ENCODE data around the gene SLMAP. TPM values are rescaled to one million over a fixed set of nuclear protein-coding genes. Genes with fewer than 3 reads are reported as not detected.
A peak's percentile ranks its signal among the peaks of the same experiment; 100 is the strongest.

Gene SLMAP
- total and polyA plus RNA-seq, 5 donors = 112 to 414 (median 244) TPM

- Histone ChIP-seq H3K27me3 (ENCODE audit: control insufficient read depth, insufficient read depth) (no peaks in the 10 kb centered on the region), H3K4me1 (ENCODE audit: control insufficient read depth, insufficient read depth, low read length) (no peaks in the 10 kb centered on the region), H3K4me3 (ENCODE audit: low read length) (no peak overlapping the region), H3K27ac (ENCODE audit: low read length) (no peak overlapping the region), H3K9me3 (ENCODE audit: control insufficient read depth, low read length) (no peaks in the 10 kb centered on the region)
- DNase-seq (no peak), ATAC-seq (no peak)
- intact Hi-C loops (cut with DNase I) = no loop called here
Measured at GRCh38 chr3:57919987-57920386, 163.9 kb downstream of the SLMAP start.

- ATAC-seq = no peak
- H3K4me3 ChIP-seq (ENCODE audit: low read length) = no peak overlapping the region
- H3K27ac ChIP-seq (ENCODE audit: low read length) = no peak overlapping the region
- DNase-seq = no peak
- intact Hi-C loops (cut with DNase I) = no loop called here
- no peaks in the 10 kb centered on the region for H3K27me3 ChIP-seq (ENCODE audit: control insufficient read depth, insufficient read depth)
- no peaks in the 10 kb centered on the region for H3K9me3 ChIP-seq (ENCODE audit: control insufficient read depth, low read length)
- H3K4me1 ChIP-seq (ENCODE audit: control insufficient read depth, insufficient read depth, low read length) = no peaks in the 10 kb centered on the region
Measured at GRCh38 chr3:57923101-57923500, 167.0 kb downstream of the SLMAP start.

GRCh38 chr3:57923752-57924151 lies 167.6 kb downstream of the SLMAP start:
- Histone ChIP-seq H3K27ac (ENCODE audit: low read length) (no peak overlapping the region), H3K4me3 (ENCODE audit: low read length) (no peak overlapping the region), H3K4me1 (ENCODE audit: control insufficient read depth, insufficient read depth, low read length) (no peaks in the 10 kb centered on the region), H3K27me3 (ENCODE audit: control insufficient read depth, insufficient read depth) (no peaks in the 10 kb centered on the region), H3K9me3 (ENCODE audit: control insufficient read depth, low read length) (no peaks in the 10 kb centered on the region)
- intact Hi-C loops (cut with DNase I) = no loop called here
- DNase-seq (no peak), ATAC-seq (no peak)
- WGBS = 90% methylated on average over 2 of the region's 2 CpGs

- H3K4me1 ChIP-seq (ENCODE audit: control insufficient read depth, insufficient read depth, low read length) = no peaks in the 10 kb centered on the region
- H3K27me3 ChIP-seq (ENCODE audit: control insufficient read depth, insufficient read depth) = no peaks in the 10 kb centered on the region
- no peak overlapping the region for H3K4me3 ChIP-seq (ENCODE audit: low read length)
- H3K9me3 ChIP-seq (ENCODE audit: control insufficient read depth, low read length) = no peaks in the 10 kb centered on the region
- 69% methylated on average over 5 of the region's 5 CpGs for WGBS
- intact Hi-C loops (cut with DNase I) = no loop called here
- DNase-seq = peak in 1 of 3 donors; percentile 60
- peak in 1 of 2 donors; percentile 54 for ATAC-seq
- H3K27ac ChIP-seq (ENCODE audit: low read length) = no peak overlapping the region
Measured at GRCh38 chr3:57927166-57927565, 171.1 kb downstream of the SLMAP start.

- Histone ChIP-seq H3K27me3 (ENCODE audit: control insufficient read depth, insufficient read depth) (no peaks in the 10 kb centered on the region), H3K4me1 (ENCODE audit: control insufficient read depth, insufficient read depth, low read length) (no peaks in the 10 kb centered on the region), H3K9me3 (ENCODE audit: control insufficient read depth, low read length) (no peaks in the 10 kb centered on the region), H3K27ac (ENCODE audit: low read length) (no peak overlapping the region), H3K4me3 (ENCODE audit: low read length) (no peak overlapping the region)
- ATAC-seq (no peak), DNase-seq (no peak)
- WGBS = 88% methylated on average over 3 of the region's 3 CpGs
- intact Hi-C loops (cut with DNase I) = no loop called here
Measured at GRCh38 chr3:57927916-57928315, 171.8 kb downstream of the SLMAP start.

- H3K27ac ChIP-seq (ENCODE audit: low read length) = no peak overlapping the region
- H3K4me1 ChIP-seq (ENCODE audit: control insufficient read depth, insufficient read depth, low read length) = no peaks in the 10 kb centered on the region
- DNase-seq (no peak), ATAC-seq (no peak)
- no peak overlapping the region for H3K4me3 ChIP-seq (ENCODE audit: low read length)
- H3K27me3 ChIP-seq (ENCODE audit: control insufficient read depth, insufficient read depth) = no peaks in the 10 kb centered on the region
- intact Hi-C loops (cut with DNase I) = no loop called here
- WGBS = 82% methylated on average over 2 of the region's 2 CpGs
- no peaks in the 10 kb centered on the region for H3K9me3 ChIP-seq (ENCODE audit: control insufficient read depth, low read length)
Measured at GRCh38 chr3:57928511-57928910, 172.4 kb downstream of the SLMAP start.

- intact Hi-C loops (cut with DNase I) = no loop called here
- H3K9me3 ChIP-seq (ENCODE audit: control insufficient read depth, low read length) = no peaks in the 10 kb centered on the region
- no peak for ATAC-seq
Measured at GRCh38 chr3:57929988-57930387, 173.9 kb downstream of the SLMAP start.

GRCh38 chr3:57933602-57934001 lies 177.5 kb downstream of the SLMAP start:
- ATAC-seq (no peak), DNase-seq (no peak)
- H3K9me3 ChIP-seq (ENCODE audit: control insufficient read depth, low read length) = no peaks in the 10 kb centered on the region
- H3K27me3 ChIP-seq (ENCODE audit: control insufficient read depth, insufficient read depth) = no peaks in the 10 kb centered on the region
- intact Hi-C loops (cut with DNase I) = no loop called here
- 80% methylated on average over 2 of the region's 2 CpGs for WGBS
- H3K4me1 ChIP-seq (ENCODE audit: control insufficient read depth, insufficient read depth, low read length) = no peaks in the 10 kb centered on the region
- no peak overlapping the region for H3K27ac ChIP-seq (ENCODE audit: low read length)
- H3K4me3 ChIP-seq (ENCODE audit: low read length) = no peak overlapping the region

More at GRCh38 chr3:57929988-57930387, 173.9 kb downstream of the SLMAP start:
- H3K4me1 ChIP-seq (ENCODE audit: control insufficient read depth, insufficient read depth, low read length) = no peaks in the 10 kb centered on the region
- no peaks in the 10 kb centered on the region for H3K27me3 ChIP-seq (ENCODE audit: control insufficient read depth, insufficient read depth)
- H3K27ac ChIP-seq (ENCODE audit: low read length) = no peak overlapping the region
- no peak for DNase-seq
- WGBS = 88% methylated on average over 2 of the region's 2 CpGs
- H3K4me3 ChIP-seq (ENCODE audit: low read length) = no peak overlapping the region

GRCh38 chr3:57934373-57934772 lies 178.3 kb downstream of the SLMAP start:
- DNase-seq (no peak), ATAC-seq (no peak)
- intact Hi-C loops (cut with DNase I) = no loop called here
- Histone ChIP-seq H3K27ac (ENCODE audit: low read length) (no peak overlapping the region), H3K9me3 (ENCODE audit: control insufficient read depth, low read length) (no peaks in the 10 kb centered on the region), H3K4me3 (ENCODE audit: low read length) (no peak overlapping the region), H3K27me3 (ENCODE audit: control insufficient read depth, insufficient read depth) (no peaks in the 10 kb centered on the region), H3K4me1 (ENCODE audit: control insufficient read depth, insufficient read depth, low read length) (no peaks in the 10 kb centered on the region)
- WGBS = 86% methylated on average over 7 of the region's 7 CpGs

GRCh38 chr3:57935539-57935938 lies 179.4 kb downstream of the SLMAP start:
- Histone ChIP-seq H3K27ac (ENCODE audit: low read length) (no peak overlapping the region), H3K4me1 (ENCODE audit: control insufficient read depth, insufficient read depth, low read length) (no peaks in the 10 kb centered on the region), H3K4me3 (ENCODE audit: low read length) (no peak overlapping the region), H3K27me3 (ENCODE audit: control insufficient read depth, insufficient read depth) (no peaks in the 10 kb centered on the region), H3K9me3 (ENCODE audit: control insufficient read depth, low read length) (no peaks in the 10 kb centered on the region)
- intact Hi-C loops (cut with DNase I) = no loop called here
- ATAC-seq (peak in 1 of 2 donors; percentile 12), DNase-seq (no peak)
- WGBS = 74% methylated on average over 3 of the region's 3 CpGs

- intact Hi-C loops (cut with DNase I) = no loop called here
- H3K4me3 ChIP-seq (ENCODE audit: low read length) = no peak overlapping the region
- ATAC-seq (no peak), DNase-seq (no peak)
- 97% methylated on average over 3 of the region's 3 CpGs for WGBS
- no peaks in the 10 kb centered on the region for H3K27me3 ChIP-seq (ENCODE audit: control insufficient read depth, insufficient read depth)
- H3K9me3 ChIP-seq (ENCODE audit: control insufficient read depth, low read length) = no peaks in the 10 kb centered on the region
- no peak overlapping the region for H3K27ac ChIP-seq (ENCODE audit: low read length)
- H3K4me1 ChIP-seq (ENCODE audit: control insufficient read depth, insufficient read depth, low read length) = peaks cover 2% of the 10 kb centered on the region
Measured at GRCh38 chr3:57937092-57937491, 181.0 kb downstream of the SLMAP start.

- 83% methylated on average over 4 of the region's 4 CpGs for WGBS
- Histone ChIP-seq H3K4me3 (ENCODE audit: low read length) (no peak overlapping the region), H3K27me3 (ENCODE audit: control insufficient read depth, insufficient read depth) (no peaks in the 10 kb centered on the region), H3K4me1 (ENCODE audit: control insufficient read depth, insufficient read depth, low read length) (peaks cover 13% of the 10 kb centered on the region), H3K27ac (ENCODE audit: low read length) (no peak overlapping the region), H3K9me3 (ENCODE audit: control insufficient read depth, low read length) (no peaks in the 10 kb centered on the region)
- DNase-seq (no peak), ATAC-seq (no peak)
- intact Hi-C loops (cut with DNase I) = no loop called here
Measured at GRCh38 chr3:57939775-57940174, 183.7 kb downstream of the SLMAP start.
